PC-3 (cell line): Measurements from ENCODE around the gene TEX53. TPM values are rescaled to one million over a fixed set of nuclear protein-coding genes. Genes with fewer than 3 reads are reported as not detected.

Source experiments
- ATAC-seq: fragments of 200-7000 bp; cut with Tn5 transposase; 2 replicates; pipeline ENCODE4 v1.9.1; 2020; ENCODE audit warnings: mild to moderate bottlenecking, moderate library complexity
- BruUV-seq: library from RNA; stranded (reverse); fragments of 400-500 nt; replicated peaks from 2 replicates; lab custom pipeline; 2021; lab: Mats Ljungman, UMichigan
- CTCF ChIA-PET: fragments of 300-600 bp; sonication (Branson Sonifier 250); formaldehyde crosslinking; loops from one replicate; lab custom pipeline; 2022; ENCODE audit warnings: antibody characterized with exemption; lab: Charles Lee
- POLR2A ChIA-PET: fragments of 300-600 bp; sonication (Branson Sonifier 250); formaldehyde crosslinking; loops from one replicate; lab custom pipeline; 2022; ENCODE audit warnings: antibody characterized with exemption; ENCODE audit not compliant: unreplicated experiment; lab: Charles Lee
- DNase-seq: peaks from one replicate; pipeline ENCODE4 v3.0.0-alpha.2; 2015
- H2AFZ ChIP-seq: fragments of 300-600 bp; sonication (generic); 2 replicates; pipeline ENCODE4 v1.6.0; 2016; ENCODE audit warnings: antibody characterized with exemption, low read length
- H3F3A ChIP-seq: fragments of 300-600 bp; sonication (generic); one replicate; pipeline ENCODE4 v1.6.0; 2017; ENCODE audit warnings: antibody characterized with exemption, low read length, control low read depth, mild to moderate bottlenecking; ENCODE audit not compliant: unreplicated experiment
- H3K27ac ChIP-seq: fragments of 300-600 bp; sonication (generic); 2 replicates; pipeline ENCODE4 v1.5.1; 2016; ENCODE audit warnings: mild to moderate bottlenecking, low read length
- H3K27me3 ChIP-seq: fragments of 300-600 bp; sonication (generic); 2 replicates; pipeline ENCODE4 v1.6.1; 2016; ENCODE audit warnings: low read length, mixed read lengths
- H3K36me3 ChIP-seq: fragments of 300-600 bp; sonication (generic); 2 replicates; pipeline ENCODE4 v1.6.1; 2016; ENCODE audit warnings: low read depth, mixed run types, low read length, mixed read lengths
- H3K4me1 ChIP-seq: fragments of 300-600 bp; sonication (generic); 2 replicates; pipeline ENCODE4 v1.5.1; 2016; ENCODE audit warnings: low read length; ENCODE audit not compliant: insufficient read depth
- H3K4me2 ChIP-seq: fragments of 300-600 bp; sonication (generic); 2 replicates; pipeline ENCODE4 v1.6.0; 2016; ENCODE audit warnings: low read length
- H3K4me3 ChIP-seq: fragments of 300-600 bp; sonication (generic); 2 replicates; pipeline ENCODE4 v1.5.1; 2016; ENCODE audit warnings: mild to moderate bottlenecking, low read length, mixed read lengths
- H3K79me2 ChIP-seq: fragments of 300-600 bp; sonication (generic); 2 replicates; pipeline ENCODE4 v1.6.1; 2017; ENCODE audit warnings: low read length, mixed read lengths
- H3K9ac ChIP-seq: fragments of 300-600 bp; sonication (generic); 2 replicates; pipeline ENCODE4 v1.6.0; 2016; ENCODE audit warnings: mild to moderate bottlenecking, low read length
- H3K9me2 ChIP-seq: fragments of 300-600 bp; sonication (generic); replicated peaks from 2 replicates; pipeline ENCODE4 v1.6.1; 2016; ENCODE audit warnings: mixed run types, low read length, mixed read lengths
- H3K9me3 ChIP-seq: fragments of 300-600 bp; sonication (generic); 2 replicates; pipeline ENCODE4 v1.6.1; 2016; ENCODE audit warnings: low read length, mixed read lengths
- H4K20me1 ChIP-seq: fragments of 300-600 bp; sonication (generic); 2 replicates; pipeline ENCODE4 v1.6.1; 2016; ENCODE audit warnings: low read length, mixed read lengths
- CTCF ChIP-seq: fragments of 300-600 bp; sonication (generic); conservative IDR thresholded peaks from 2 replicates; pipeline ENCODE4 v1.5.1; 2017; ENCODE audit warnings: antibody characterized with exemption, low read depth, mild to moderate bottlenecking, low read length
- EZH2 ChIP-seq: fragments of 300-600 bp; sonication (generic); IDR thresholded peaks from one replicate; pipeline ENCODE4 v1.6.1; 2017; ENCODE audit warnings: antibody characterized with exemption, mild to moderate bottlenecking, low read length; ENCODE audit not compliant: unreplicated experiment
- EZH2phosphoT487 ChIP-seq: fragments of 300-600 bp; sonication (generic); IDR thresholded peaks from 2 replicates; pipeline ENCODE4 v1.6.1; 2018; ENCODE audit warnings: mild to moderate bottlenecking, antibody characterized with exemption, low read length, borderline replicate concordance
- intact Hi-C: fragments of 100-400 bp; cut with micrococcal nuclease; formaldehyde crosslinking; loops from 2 replicates; pipeline ENCODE4 v1.9.0; 2023
- total RNA-seq: library from RNA; depleted of rRNA; stranded (reverse); fragments of >200 nt; gene quantifications from 2 replicates; pipeline ENCODE4 v1.2.3, GENCODE V29; 2014

TEX53 gene
- total RNA-seq, 1 experiment from 2014 or later, result not detected

- no peak overlapping the region for H3K4me3 ChIP-seq
- no peak overlapping the region for H3K4me2 ChIP-seq
- no peaks in the 10 kb centered on the region for H3K79me2 ChIP-seq
- H3K36me3 ChIP-seq, result no peaks in the 10 kb centered on the region
- no peaks in the 10 kb centered on the region for H3F3A ChIP-seq
- DNase-seq, result no peak
- ChIA-PET POLR2A (interaction anchor here (0.6 kb wide), 1 partner anchor 152 kb away, joined by 4 read pairs; no protein-coding TSS in a partner anchor), CTCF (no interaction called here)
- H3K9me3 ChIP-seq, result no peaks in the 10 kb centered on the region
- TF ChIP-seq CTCF (no peak), EZH2 (no peak), EZH2phosphoT487 (no peak)
- H3K27ac ChIP-seq, result 0 out of 2 replicates have a peak overlapping the region, but pooled peaks have one; percentile 5
- no peaks in the 10 kb centered on the region for H4K20me1 ChIP-seq
- H3K27me3 ChIP-seq, result no peaks in the 10 kb centered on the region
- no TSS peak for BruUV-seq
- intact Hi-C loops, result loop anchor here (5.0 kb wide), 1 partner anchor 33 kb away; no protein-coding TSS in a partner anchor
- H2AFZ ChIP-seq, result no peak overlapping the region
- peaks cover 34% of the 10 kb centered on the region for H3K4me1 ChIP-seq
- no peak overlapping the region for H3K9ac ChIP-seq
- ATAC-seq, result no peak
- H3K9me2 ChIP-seq, result no peaks in the 10 kb centered on the region
Measured at GRCh38 chr9:114684036-114684435, 26.4 kb upstream of the TEX53 start.

- CTCF ChIA-PET, result interaction anchor here (0.5 to 1.1 kb wide), 2 partner anchors 10 to 224 kb away, joined by 3 read pairs; no protein-coding TSS in a partner anchor
- no peaks in the 10 kb centered on the region for H3K9me3 ChIP-seq
- H3K27me3 ChIP-seq, result no peaks in the 10 kb centered on the region
- H3K36me3 ChIP-seq, result no peaks in the 10 kb centered on the region
- BruUV-seq, result no TSS peak
- H3K4me3 ChIP-seq, result no peak overlapping the region
- H3K9ac ChIP-seq, result no peak overlapping the region; the same call in 1 of the 2 replicates
- no peaks in the 10 kb centered on the region for H4K20me1 ChIP-seq
- ATAC-seq (no peak), DNase-seq (no peak)
- no peak overlapping the region for H3K4me2 ChIP-seq
- POLR2A ChIA-PET, result no interaction called here
- H2AFZ ChIP-seq, result no peak overlapping the region
- intact Hi-C loops, result loop anchor here (1.0 to 5.0 kb wide), 2 partner anchors 34 to 225 kb away; no protein-coding TSS in a partner anchor
- peaks cover 40% of the 10 kb centered on the region for H3K4me1 ChIP-seq
- peak overlapping the region; percentile 29; the same call in 1 of the 2 replicates for H3K27ac ChIP-seq
- no peaks in the 10 kb centered on the region for H3F3A ChIP-seq
- no peaks in the 10 kb centered on the region for H3K9me2 ChIP-seq
- no peak for TF ChIP-seq EZH2phosphoT487
- TF ChIP-seq EZH2, result no peak
- TF ChIP-seq CTCF, result no peak
- H3K79me2 ChIP-seq, result no peaks in the 10 kb centered on the region
Measured at GRCh38 chr9:114682846-114683245, 25.2 kb upstream of the TEX53 start.
